Heart left ventricle (tissue), 13 donors: ENCODE results near the gene OR6C68.

Experiments
- CTCF ChIP-seq, 12 donors: fragments of 200-600 bp; sonication (generic) in 4 of 12; IDR thresholded peaks; one replicate each; pipeline versions ENCODE4 v1.5.0 to v1.8.0; 2018 to 2022; ENCODE audit warnings: antibody characterized with exemption in 12 of 12, mild to moderate bottlenecking in 5 of 12
- POLR2A ChIP-seq, 2 donors: fragments of 450-650 bp; IDR thresholded peaks; one replicate each; pipeline ENCODE4 v1.6.1; 2017; ENCODE audit warnings: antibody characterized with exemption in 2 of 2, mild to moderate bottlenecking in 2 of 2, moderate library complexity in 2 of 2
- donor health status: ischemic (EF 13 %, LVEDD 7.1; RV severe dilation, severe dysfunction).
- donor health status: DM: no; HTN: yes; CAD: no.
- donor health status: DM: no; HTN: no; CAD: no.
- donor health status: ischemic (EF 25% LVEDD 6.9; RV normal size, moderate dysfunction).
- donor health status: ischemic (EF 25% LVEDD 5.7; RV mildly dilated, moderate dysfunction).
- donor health status: ischemic (EF 35%, LVEDD 5.7; RV mildly dilated, moderate dysfunction).
- donor health status: nonischemic (EF 11% LVEDD 7.7; RV severe dilation, severe dysfunction).
- donor health status: DM: yes; HTN: yes; CAD: no.
- donor health status: PGD.
- donor health status: ischemic (EF 29% LVEDD 5.4; RV normal size, mild dysfunction).
- donor health status: nonischemic (EF 23%, LVEDD 6.1; RV moderate dilation, normal function).

GRCh38 chr12:55443776-55444175 lies 48.4 kb upstream of the OR6C68 start, which contains the start of gene OR6C2:
- no peak for TF ChIP-seq POLR2A (IDR thresholded peaks at IDR 0.05)
- TF ChIP-seq CTCF (IDR thresholded peaks at IDR 0.05) = no peak
